IMR-90 (cell line): Measurements from ENCODE around the gene TANGO6. TPM values are rescaled to one million over a fixed set of nuclear protein-coding genes. Genes with fewer than 3 reads are reported as not detected.

Source experiments
- ATAC-seq: fragments of 200-7000 bp; cut with Tn5 transposase; 2 replicates; pipeline ENCODE4 v1.9.1; 2020; ENCODE audit warnings: low read depth, mild to moderate bottlenecking, moderate library complexity
- BruUV-seq: library from RNA; stranded (reverse); fragments of 400-500 nt; replicated peaks from 2 replicates; lab custom pipeline; 2021; lab: Mats Ljungman, UMichigan
- CTCF ChIA-PET: fragments of 300-600 bp; formaldehyde crosslinking; extraction: SDS; loops from one replicate; lab custom pipeline; 2021; ENCODE audit warnings: antibody characterized with exemption; lab: Yijun Ruan, JAX
- POLR2A ChIA-PET: fragments of 300-600 bp; sonication (Branson Sonifier 250); formaldehyde crosslinking; loops from one replicate; lab custom pipeline; 2022; ENCODE audit warnings: antibody characterized with exemption; ENCODE audit not compliant: unreplicated experiment; lab: Charles Lee
- DNase-seq: peaks from one replicate; pipeline ENCODE4 v3.0.0; 2013
- H2AFZ ChIP-seq: replicated peaks from 2 replicates; pipeline ENCODE3; 2013; ENCODE audit warnings: low read length, mild to moderate bottlenecking; ENCODE audit not compliant: poor library complexity
- H2AK5ac ChIP-seq: 2 replicates; pipeline ENCODE4 v1.6.1; 2013; ENCODE audit warnings: low read depth, low read length, inconsistent platforms
- H2AK9ac ChIP-seq: replicated peaks from 2 replicates; pipeline ENCODE3; 2013; ENCODE audit warnings: mild to moderate bottlenecking, low read depth, low read length, moderate library complexity; ENCODE audit not compliant: poor library complexity
- H2BK120ac ChIP-seq: 2 replicates; pipeline ENCODE4 v1.6.1; 2013; ENCODE audit warnings: low read depth, low read length, inconsistent platforms
- H2BK15ac ChIP-seq: 3 replicates; pipeline ENCODE4 v1.6.1; 2013; ENCODE audit warnings: low read depth, low read length, inconsistent platforms
- H2BK20ac ChIP-seq: 2 replicates; pipeline ENCODE4 v1.6.1; 2013; ENCODE audit warnings: low read depth, mild to moderate bottlenecking, inconsistent platforms, low read length, moderate library complexity
- H2BK5ac ChIP-seq: 2 replicates; pipeline ENCODE4 v1.6.1; 2013; ENCODE audit warnings: mild to moderate bottlenecking, low read depth, low read length, inconsistent platforms; ENCODE audit not compliant: poor library complexity, severe bottlenecking
- H3K14ac ChIP-seq: replicated peaks from 2 replicates; pipeline ENCODE4 v1.6.1; 2013; ENCODE audit warnings: low read depth, low read length, inconsistent platforms
- H3K18ac ChIP-seq: 2 replicates; pipeline ENCODE4 v1.6.1; 2013; ENCODE audit warnings: low read depth, low read length, control low read depth
- H3K23ac ChIP-seq: 2 replicates; pipeline ENCODE4 v1.6.1; 2013; ENCODE audit warnings: low read depth, low read length, inconsistent platforms
- H3K27ac ChIP-seq: 2 replicates; pipeline ENCODE4 v1.5.1; 2013; ENCODE audit warnings: mild to moderate bottlenecking, control low read depth, low read length; ENCODE audit not compliant: insufficient read depth
- H3K27me3 ChIP-seq: 2 replicates; pipeline ENCODE4 v1.6.1; 2013; ENCODE audit warnings: low read length; ENCODE audit not compliant: control insufficient read depth, insufficient read depth
- H3K36me3 ChIP-seq: 2 replicates; pipeline ENCODE4 v1.6.1; 2013; ENCODE audit warnings: low read length, mixed read lengths; ENCODE audit not compliant: control insufficient read depth, insufficient read depth
- H3K4ac ChIP-seq: 2 replicates; pipeline ENCODE4 v1.6.1; 2013; ENCODE audit warnings: low read depth, low read length, inconsistent platforms
- H3K4me1 ChIP-seq: 2 replicates; pipeline ENCODE4 v1.6.1; 2013; ENCODE audit warnings: low read length, mixed read lengths; ENCODE audit not compliant: control insufficient read depth, insufficient read depth
- H3K4me2 ChIP-seq: 2 replicates; pipeline ENCODE4 v1.6.1; 2013; ENCODE audit warnings: low read depth, mild to moderate bottlenecking, control low read depth, low read length, moderate library complexity
- H3K4me3 ChIP-seq: 2 replicates; pipeline ENCODE4 v1.5.1; 2013; ENCODE audit warnings: low read depth, mild to moderate bottlenecking, control low read depth, low read length, moderate library complexity; ENCODE audit not compliant: insufficient read depth
- H3K56ac ChIP-seq: 2 replicates; pipeline ENCODE4 v1.6.1; 2013; ENCODE audit warnings: low read length, inconsistent platforms; ENCODE audit not compliant: insufficient read depth; ENCODE audit errors: extremely low read depth
- H3K79me1 ChIP-seq, 2 experiments: 2 replicates each; pipeline ENCODE4 v1.6.1; 2013; ENCODE audit warnings: low read length in 2 of 2, inconsistent platforms in 1 of 2, low read depth in 1 of 2
- H3K9ac ChIP-seq: 2 replicates; pipeline ENCODE4 v1.6.1; 2013; ENCODE audit warnings: low read depth, low read length, control low read depth
- H3K9me1 ChIP-seq: 2 replicates; pipeline ENCODE4 v1.6.1; 2013; ENCODE audit warnings: low read length, inconsistent platforms; ENCODE audit not compliant: insufficient read depth
- H3K9me3 ChIP-seq: 2 replicates; pipeline ENCODE4 v1.6.1; 2013; ENCODE audit warnings: low read length; ENCODE audit not compliant: control insufficient read depth, insufficient read depth
- H4K20me1 ChIP-seq: 2 replicates; pipeline ENCODE4 v1.6.1; 2013; ENCODE audit warnings: low read length, inconsistent platforms; ENCODE audit not compliant: insufficient read depth
- H4K5ac ChIP-seq: 2 replicates; pipeline ENCODE4 v1.6.1; 2013; ENCODE audit warnings: mild to moderate bottlenecking, low read depth, low read length, control low read depth
- H4K8ac ChIP-seq, 2 experiments: 2 replicates each; pipeline ENCODE4 v1.6.1; 2013; ENCODE audit warnings: low read depth in 2 of 2, low read length in 2 of 2, control low read depth in 1 of 2, inconsistent platforms in 1 of 2
- H4K91ac ChIP-seq: 2 replicates; pipeline ENCODE4 v1.6.1; 2013; ENCODE audit warnings: low read depth, low read length, inconsistent platforms; ENCODE audit not compliant: insufficient read depth
- BHLHE40 ChIP-seq: fragments of 150-350 bp; IDR thresholded peaks from 2 replicates; pipeline ENCODE4 v1.6.1; 2016; ENCODE audit warnings: mild to moderate bottlenecking, low read depth, low read length
- CEBPB ChIP-seq: IDR thresholded peaks from 2 replicates; pipeline ENCODE4 v1.6.1; 2012; ENCODE audit warnings: low read depth, low read length, improper control_type of control experiment
- CHD1 ChIP-seq: IDR thresholded peaks from 2 replicates; pipeline ENCODE4 v1.6.1; 2012; ENCODE audit warnings: low read depth, low read length, improper control_type of control experiment
- FOS ChIP-seq: fragments of 150-350 bp; IDR thresholded peaks from 2 replicates; pipeline ENCODE4 v1.6.1; 2016; ENCODE audit warnings: low read depth, low read length
- MAFK ChIP-seq: IDR thresholded peaks from 2 replicates; pipeline ENCODE4 v1.6.1; 2012; ENCODE audit warnings: low read depth, low read length, improper control_type of control experiment
- MXI1 ChIP-seq: IDR thresholded peaks from 2 replicates; pipeline ENCODE4 v1.6.1; 2012; ENCODE audit warnings: low read depth, mild to moderate bottlenecking, low read length, moderate library complexity, borderline replicate concordance
- NFE2L2 ChIP-seq: fragments of 150-350 bp; IDR thresholded peaks from 2 replicates; pipeline ENCODE4 v1.6.1; 2016; ENCODE audit warnings: low read depth, mild to moderate bottlenecking, low read length
- POLR2A ChIP-seq: IDR thresholded peaks from 2 replicates; pipeline ENCODE4 v1.6.1; 2012; ENCODE audit warnings: mild to moderate bottlenecking, low read depth, low read length
- RAD21 ChIP-seq: IDR thresholded peaks from 2 replicates; pipeline ENCODE4 v1.6.1; 2012; ENCODE audit warnings: low read length, improper control_type of control experiment
- RCOR1 ChIP-seq: IDR thresholded peaks from 2 replicates; pipeline ENCODE4 v1.6.1; 2012; ENCODE audit warnings: mild to moderate bottlenecking, low read length, improper control_type of control experiment; ENCODE audit not compliant: insufficient replicate concordance
- SMC3 ChIP-seq: fragments of 150-350 bp; IDR thresholded peaks from 2 replicates; pipeline ENCODE4 v1.6.1; 2016; ENCODE audit warnings: low read depth, mild to moderate bottlenecking, antibody characterized with exemption, low read length, moderate library complexity
- WGBS, 2 experiments: methylation state at CpG; one replicate each; pipeline versions ENCODE4 v1.1.5 to v1.1.7; 2013; ENCODE audit warnings: missing lambda C conversion rate in 2 of 2; ENCODE audit not compliant: insufficient read length in 1 of 2; ENCODE audit errors: extremely low coverage in 2 of 2; 5-methylcytosine and 5-hydroxymethylcytosine counted together
- dilution Hi-C: fragments of 300-500 bp; cut with HindIII; formaldehyde crosslinking; loops from one replicate; pipeline ENCODE4 v1.14.3; 2018; ENCODE audit warnings: low sequenced_read_pairs; ENCODE audit not compliant: unreplicated experiment
- in situ Hi-C: fragments of 300-500 bp; cut with MboI; formaldehyde crosslinking; loops from 3 replicates; pipeline ENCODE4 v1.14.3; 2019; ENCODE audit warnings: low sequenced_read_pairs, inconsistent platforms, mixed read lengths
- intact Hi-C: fragments of 100-400 bp; cut with micrococcal nuclease; formaldehyde crosslinking; loops from 2 replicates; pipeline ENCODE4 v1.10.0; 2022
- polyA plus RNA-seq, 3 experiments: library from polyadenylated mRNA; depleted of rRNA; stranded (reverse); fragments of >200 nt; gene quantifications; 2 replicates each; pipeline ENCODE4 v1.2.3, GENCODE V29; 2012; ENCODE audit warnings: low replicate concordance in 1 of 3
- total RNA-seq: library from RNA; depleted of rRNA; stranded (reverse); fragments of >200 nt; gene quantifications from 2 replicates; pipeline ENCODE4 v1.2.3, GENCODE V29; 2012
- TF ChIP-seq, protein P1 (sequence below): fragments of 150-350 bp; IDR thresholded peaks from 2 replicates; pipeline ENCODE4 v1.6.1; 2017; ENCODE audit warnings: mild to moderate bottlenecking, antibody characterized with exemption, low read length, low read depth
- TF ChIP-seq, protein P2 (sequence below): conservative IDR thresholded peaks from 2 replicates; pipeline ENCODE4 v1.5.1; 2012; ENCODE audit warnings: mild to moderate bottlenecking, low read depth, low read length, improper control_type of control experiment
- TF ChIP-seq, protein P3 (sequence below): fragments of 150-350 bp; IDR thresholded peaks from 2 replicates; pipeline ENCODE4 v1.6.1; 2016; ENCODE audit warnings: low read depth, mild to moderate bottlenecking, low read length, moderate library complexity, borderline replicate concordance

Gene TANGO6
- total and polyA plus RNA-seq, 2 of the 4 experiments (the other 2 are of a cell fraction) = 6.7 to 22.4 TPM

DNA sequence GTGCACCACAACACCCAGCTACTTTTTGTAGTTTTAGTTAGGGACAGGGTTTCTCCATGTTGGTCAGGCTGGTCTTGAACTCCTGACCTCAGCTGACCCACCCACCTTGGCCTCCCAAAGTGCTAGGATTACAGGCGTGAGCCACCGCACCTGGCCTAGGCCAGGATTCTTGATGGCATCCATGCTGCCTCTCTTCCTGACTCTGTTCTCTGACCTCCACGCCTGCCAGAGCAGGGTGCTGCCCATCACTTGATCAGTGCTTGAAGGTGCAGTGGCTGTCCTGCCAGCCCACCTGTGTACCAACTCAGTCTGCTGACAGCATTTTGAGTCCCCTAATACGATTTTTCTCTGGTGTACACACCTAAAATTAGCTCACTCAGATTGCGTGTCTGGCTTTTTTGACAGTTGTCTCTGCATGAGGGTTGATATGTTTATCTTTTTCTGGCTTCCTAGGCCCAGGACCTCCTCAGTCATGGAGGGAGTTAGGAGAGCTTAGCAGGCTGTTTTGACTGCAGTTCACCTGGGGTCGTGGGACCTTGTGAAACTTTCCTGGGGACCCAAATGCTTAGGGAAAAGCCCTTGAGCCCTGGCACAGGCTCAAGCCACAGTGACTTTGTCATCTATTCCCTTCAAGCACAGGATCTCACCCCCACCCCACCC, 268.0 kb downstream of the TANGO6 start:
- ATAC-seq (no peak), DNase-seq (no peak)
- TF ChIP-seq CEBPB = no peak
- TF ChIP-seq CHD1 = no peak
- no peak for TF ChIP-seq POLR2A
- no peak for TF ChIP-seq MAFK
- TF ChIP-seq NFE2L2 = no peak
- TF ChIP-seq, protein P1, sequence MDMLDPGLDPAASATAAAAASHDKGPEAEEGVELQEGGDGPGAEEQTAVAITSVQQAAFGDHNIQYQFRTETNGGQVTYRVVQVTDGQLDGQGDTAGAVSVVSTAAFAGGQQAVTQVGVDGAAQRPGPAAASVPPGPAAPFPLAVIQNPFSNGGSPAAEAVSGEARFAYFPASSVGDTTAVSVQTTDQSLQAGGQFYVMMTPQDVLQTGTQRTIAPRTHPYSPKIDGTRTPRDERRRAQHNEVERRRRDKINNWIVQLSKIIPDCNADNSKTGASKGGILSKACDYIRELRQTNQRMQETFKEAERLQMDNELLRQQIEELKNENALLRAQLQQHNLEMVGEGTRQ = no peak
- TF ChIP-seq RCOR1 = no peak
- no peak for TF ChIP-seq RAD21
- TF ChIP-seq BHLHE40 = no peak
- TF ChIP-seq, protein P2, sequence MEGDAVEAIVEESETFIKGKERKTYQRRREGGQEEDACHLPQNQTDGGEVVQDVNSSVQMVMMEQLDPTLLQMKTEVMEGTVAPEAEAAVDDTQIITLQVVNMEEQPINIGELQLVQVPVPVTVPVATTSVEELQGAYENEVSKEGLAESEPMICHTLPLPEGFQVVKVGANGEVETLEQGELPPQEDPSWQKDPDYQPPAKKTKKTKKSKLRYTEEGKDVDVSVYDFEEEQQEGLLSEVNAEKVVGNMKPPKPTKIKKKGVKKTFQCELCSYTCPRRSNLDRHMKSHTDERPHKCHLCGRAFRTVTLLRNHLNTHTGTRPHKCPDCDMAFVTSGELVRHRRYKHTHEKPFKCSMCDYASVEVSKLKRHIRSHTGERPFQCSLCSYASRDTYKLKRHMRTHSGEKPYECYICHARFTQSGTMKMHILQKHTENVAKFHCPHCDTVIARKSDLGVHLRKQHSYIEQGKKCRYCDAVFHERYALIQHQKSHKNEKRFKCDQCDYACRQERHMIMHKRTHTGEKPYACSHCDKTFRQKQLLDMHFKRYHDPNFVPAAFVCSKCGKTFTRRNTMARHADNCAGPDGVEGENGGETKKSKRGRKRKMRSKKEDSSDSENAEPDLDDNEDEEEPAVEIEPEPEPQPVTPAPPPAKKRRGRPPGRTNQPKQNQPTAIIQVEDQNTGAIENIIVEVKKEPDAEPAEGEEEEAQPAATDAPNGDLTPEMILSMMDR = no peak
- TF ChIP-seq, protein P3, sequence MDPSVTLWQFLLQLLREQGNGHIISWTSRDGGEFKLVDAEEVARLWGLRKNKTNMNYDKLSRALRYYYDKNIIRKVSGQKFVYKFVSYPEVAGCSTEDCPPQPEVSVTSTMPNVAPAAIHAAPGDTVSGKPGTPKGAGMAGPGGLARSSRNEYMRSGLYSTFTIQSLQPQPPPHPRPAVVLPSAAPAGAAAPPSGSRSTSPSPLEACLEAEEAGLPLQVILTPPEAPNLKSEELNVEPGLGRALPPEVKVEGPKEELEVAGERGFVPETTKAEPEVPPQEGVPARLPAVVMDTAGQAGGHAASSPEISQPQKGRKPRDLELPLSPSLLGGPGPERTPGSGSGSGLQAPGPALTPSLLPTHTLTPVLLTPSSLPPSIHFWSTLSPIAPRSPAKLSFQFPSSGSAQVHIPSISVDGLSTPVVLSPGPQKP = no peak
- no peak for TF ChIP-seq FOS
- no peak for TF ChIP-seq MXI1
- TF ChIP-seq SMC3 = no peak
- Histone ChIP-seq H3K36me3 (peaks cover 25% of the 10 kb centered on the region), H2BK120ac (no peak overlapping the region), H3K4ac (no peak overlapping the region), H4K8ac (no peak overlapping the region), H4K5ac (no peak overlapping the region), H3K9ac (no peak overlapping the region), H3K9me3 (no peaks in the 10 kb centered on the region), H2BK5ac (no peak overlapping the region), H3K56ac (no peak overlapping the region), H3K4me3 (no peak overlapping the region), H3K4me1 (no peaks in the 10 kb centered on the region), H2AK5ac (no peak overlapping the region), H4K91ac (no peak overlapping the region), H3K9me1 (peaks cover 5% of the 10 kb centered on the region; the same call in 1 of the 2 replicates), H3K79me1 (peaks cover 0 to 30% of the 10 kb centered on the region in 2 experiments; a peak in 2 of 4 replicates), H3K23ac (no peak overlapping the region), H2AK9ac (no peak overlapping the region), H3K27me3 (no peaks in the 10 kb centered on the region), H3K27ac (no peak overlapping the region), H4K20me1 (peaks cover 32% of the 10 kb centered on the region), H2BK15ac (no peak overlapping the region), H3K4me2 (no peak overlapping the region), H2BK20ac (no peak overlapping the region), H3K14ac (no peak overlapping the region), H2AFZ (no peak overlapping the region), H3K18ac (no peak overlapping the region)
- dilution Hi-C loops = no loop called here
- BruUV-seq = no TSS peak
- in situ Hi-C loops = loop anchor here (10.0 kb wide), 2 partner anchors 137 to 407 kb away; no protein-coding TSS in a partner anchor
- intact Hi-C loops = no loop called here
- 100% methylated on average over 1 of the region's 6 CpGs; no CpG with 5 or more reads in 1 of the 2 experiments for whole genome bisulfite sequencing, 2 experiments
- CTCF ChIA-PET = no interaction called here
- POLR2A ChIA-PET = interaction anchor here (0.7 kb wide), 1 partner anchor 190 kb away, joined by 4 read pairs; no protein-coding TSS in a partner anchor
